Upper lobe of left lung (tissue), 6 donors: ENCODE results near the gene PRDM12. TPM values are rescaled to one million over a fixed set of nuclear protein-coding genes. Genes with fewer than 3 reads are reported as not detected.

ENCODE experiments used
- ATAC-seq, 2 donors: fragments of 200-7000 bp; cut with Tn5 transposase; one replicate each; pipeline ENCODE4 v1.9.1; 2022; ENCODE audit warnings: mild to moderate bottlenecking in 2 of 2, moderate library complexity in 2 of 2; ENCODE audit not compliant: low FRiP score in 2 of 2
- DNase-seq, 2 donors: peaks; one replicate each; pipeline ENCODE4 v3.0.0-alpha.2; 2019 to 2020
- H3K27ac ChIP-seq, 4 donors: fragments of 200-600 bp; sonication (generic); one replicate each; pipeline ENCODE4 v1.5.1; 2016 to 2019
- H3K27me3 ChIP-seq, 4 donors: fragments of 200-600 bp; sonication (generic); one replicate each; pipeline ENCODE4 v1.5.1; 2017 to 2019
- H3K36me3 ChIP-seq, 4 donors: fragments of 200-600 bp; sonication (generic); one replicate each; pipeline ENCODE4 v1.5.1; 2016 to 2019
- H3K4me1 ChIP-seq, 4 donors: fragments of 200-600 bp; sonication (generic); one replicate each; pipeline ENCODE4 v1.5.1; 2018 to 2019
- H3K4me3 ChIP-seq, 4 donors: fragments of 200-600 bp; sonication (generic); one replicate each; pipeline ENCODE4 v1.5.1; 2017 to 2019; ENCODE audit warnings: mild to moderate bottlenecking in 2 of 4, moderate library complexity in 1 of 4
- H3K9me3 ChIP-seq, 4 donors: fragments of 200-600 bp; sonication (generic); one replicate each; pipeline ENCODE4 v1.5.1; 2018 to 2019
- CTCF ChIP-seq, 6 experiments: fragments of 450-650 bp in 4 of 6; fragments of 200-600 bp in 2 of 6; sonication (generic) in 2 of 6; IDR thresholded peaks; one replicate each; pipeline ENCODE4 v1.5.1; 2016 to 2019; ENCODE audit warnings: antibody characterized with exemption in 6 of 6
- EP300 ChIP-seq, 4 donors: sonication (generic); formaldehyde crosslinking; IDR thresholded peaks; one replicate each; pipeline ENCODE4 v1.5.1; 2017; ENCODE audit warnings: antibody characterized with exemption in 4 of 4, control low read depth in 2 of 4
- POLR2A ChIP-seq, 4 donors: fragments of 450-650 bp; IDR thresholded peaks; one replicate each; pipeline ENCODE4 v1.5.1; 2016 to 2017; ENCODE audit warnings: antibody characterized with exemption in 4 of 4, mild to moderate bottlenecking in 2 of 4
- POLR2AphosphoS5 ChIP-seq, 2 donors: sonication (generic); formaldehyde crosslinking; IDR thresholded peaks; one replicate each; pipeline ENCODE4 v1.5.1; 2017; ENCODE audit warnings: antibody characterized with exemption in 2 of 2
- WGBS, 2 donors: methylation state at CpG; one replicate each; pipeline ENCODE4 v1.1.5; 2017 to 2018; 5-methylcytosine and 5-hydroxymethylcytosine counted together
- total RNA-seq, 6 donors: library from RNA; depleted of rRNA in 4 of 6; stranded (reverse); fragments of >200 nt in 4 of 6; gene quantifications; one replicate each; pipeline versions ENCODE4 v1.1.0 to v1.2.1, GENCODE V29; 2016 to 2021
- donor health status: DM: no; HTN: no; CAD: no; lungs with moderate emphysema.
- donor health status: DM: no; HTN: yes; CAD: no; lungs with severe emphysema.

The PRDM12 gene
- total RNA-seq, 6 donors from 2014 or later = 0.10 TPM; not detected in 5

- H3K4me3 ChIP-seq = peak overlapping the region in 1 of 4 donors; percentile 1
Observed at GRCh38 chr9:130663258-130663976, 977 bp upstream of the PRDM12 start.

GRCh38 chr9:130663977-130664250 lies 480 bp upstream of the PRDM12 start:
- Histone ChIP-seq H3K36me3 (no peaks in the 10 kb centered on the region), H3K27ac (no peak overlapping the region), H3K4me1 (peaks cover 54 to 82% (median 68%) of the 10 kb centered on the region in 4 donors), H3K27me3 (peaks cover 0 to 94% (median 59%) of the 10 kb centered on the region in 4 donors), H3K4me3 (no peak overlapping the region), H3K9me3 (peaks cover 0 to under 1% (median 0%) of the 10 kb centered on the region in 4 donors)
- 5 to 7% methylated on average over 15 to 19 of the region's 19 CpGs for WGBS, 2 donors
- ATAC-seq (no peak), DNase-seq (no peak)
- TF ChIP-seq EP300 (IDR thresholded peaks at IDR 0.05) (no peak), POLR2AphosphoS5 (IDR thresholded peaks at IDR 0.05) (no peak), POLR2A (IDR thresholded peaks at IDR 0.05) (no peak), CTCF (IDR thresholded peaks at IDR 0.05) (no peak)

More at GRCh38 chr9:130663258-130663976, 977 bp upstream of the PRDM12 start:
- Histone ChIP-seq H3K27me3 (peaks cover 0 to 97% (median 62%) of the 10 kb centered on the region in 4 donors), H3K4me1 (peaks cover 54 to 82% (median 68%) of the 10 kb centered on the region in 4 donors), H3K36me3 (no peaks in the 10 kb centered on the region), H3K9me3 (peaks cover 0 to 4% (median 0%) of the 10 kb centered on the region in 4 donors), H3K27ac (no peak overlapping the region)
- ATAC-seq (peak in 1 of 2 donors; percentile 7), DNase-seq (peak in 1 of 2 donors; percentile 84)
- WGBS, 2 donors = 3 to 6% methylated on average over 12 to 44 of the region's 65 CpGs
- no peak for TF ChIP-seq CTCF (IDR thresholded peaks at IDR 0.05)
- no peak for TF ChIP-seq EP300 (IDR thresholded peaks at IDR 0.05)
- TF ChIP-seq POLR2AphosphoS5 (IDR thresholded peaks at IDR 0.05) = no peak
- no peak for TF ChIP-seq POLR2A (IDR thresholded peaks at IDR 0.05)

GRCh38 chr9:130665029-130665430 lies 636 bp downstream of the PRDM12 start:
- DNase-seq (no peak), ATAC-seq (no peak)
- Histone ChIP-seq H3K4me3 (no peak overlapping the region), H3K27me3 (peaks cover 0 to 83% (median 49%) of the 10 kb centered on the region in 4 donors), H3K4me1 (peaks cover 49 to 72% (median 63%) of the 10 kb centered on the region in 4 donors), H3K27ac (no peak overlapping the region), H3K36me3 (no peaks in the 10 kb centered on the region), H3K9me3 (no peaks in the 10 kb centered on the region)
- TF ChIP-seq POLR2AphosphoS5 (IDR thresholded peaks at IDR 0.05) (no peak), CTCF (IDR thresholded peaks at IDR 0.05) (no peak), POLR2A (IDR thresholded peaks at IDR 0.05) (no peak), EP300 (IDR thresholded peaks at IDR 0.05) (no peak)
- 1 to 4% methylated on average over 13 to 25 of the region's 26 CpGs for WGBS, 2 donors

GRCh38 chr9:130665431-130666392 lies 1.3 kb downstream of the PRDM12 start:
- peaks cover 42 to 65% (median 56%) of the 10 kb centered on the region in 4 donors for H3K4me1 ChIP-seq
- 5 to 7% methylated on average over 29 to 39 of the region's 61 CpGs for WGBS, 2 donors
- peak in 1 of 2 donors; percentile 80 for DNase-seq

More at GRCh38 chr9:130665431-130666392, 1.3 kb downstream of the PRDM12 start:
- no peak for ATAC-seq
- Histone ChIP-seq H3K9me3 (no peaks in the 10 kb centered on the region), H3K36me3 (no peaks in the 10 kb centered on the region), H3K27ac (no peak overlapping the region), H3K4me3 (no peak overlapping the region), H3K27me3 (peaks cover 0 to 76% (median 45%) of the 10 kb centered on the region in 4 donors)
- TF ChIP-seq EP300 (IDR thresholded peaks at IDR 0.05) (no peak), POLR2A (IDR thresholded peaks at IDR 0.05) (no peak)
